NB4 (cell line): Measurements from ENCODE around the gene SYCP3.
A peak's percentile ranks its signal among the peaks of the same experiment; 100 is the strongest.

Experiments used
- DNase-seq: peaks from one replicate; pipeline ENCODE4 v3.0.0; 2010; ENCODE audit warnings: low read depth
- H3K4me3 ChIP-seq: one replicate; pipeline ENCODE4 v1.5.1; 2011; ENCODE audit warnings: mild to moderate bottlenecking, low read depth, low read length, moderate library complexity
- CTCF ChIP-seq: IDR thresholded peaks from one replicate; pipeline ENCODE4 v1.5.1; 2012; ENCODE audit warnings: low read depth, low read length
- MAX ChIP-seq: IDR thresholded peaks from 2 replicates; pipeline ENCODE4 v1.6.1; 2011; ENCODE audit warnings: low read depth, low read length
- MYC ChIP-seq: IDR thresholded peaks from 2 replicates; pipeline ENCODE4 v1.6.1; 2011; ENCODE audit warnings: low read depth, low read length
- POLR2A ChIP-seq: IDR thresholded peaks from 2 replicates; pipeline ENCODE4 v1.6.1; 2011; ENCODE audit warnings: mild to moderate bottlenecking; ENCODE audit not compliant: insufficient read length; ENCODE audit errors: extremely low read depth

Gene SYCP3

GRCh38 chr12:101767537-101767936 is 28.3 kb upstream of the SYCP3 start:
- no peak overlapping the region for H3K4me3 ChIP-seq
- TF ChIP-seq POLR2A: no peak
- no peak for TF ChIP-seq MYC
- TF ChIP-seq MAX: no peak
- no peak for TF ChIP-seq CTCF
- no peak for DNase-seq

- H3K4me3 ChIP-seq: no peak overlapping the region
- TF ChIP-seq POLR2A (no peak), MYC (no peak), CTCF (no peak), MAX (no peak)
- DNase-seq: no peak
Measured at GRCh38 chr12:101764051-101764792, 25.0 kb upstream of the SYCP3 start.

GRCh38 chr12:101763246-101763931 is 24.1 kb upstream of the SYCP3 start:
- TF ChIP-seq MAX (no peak), CTCF (no peak), POLR2A (no peak), MYC (no peak)
- no peak overlapping the region for H3K4me3 ChIP-seq
- DNase-seq: peak; percentile 39

GRCh38 chr12:101761781-101762180 is 22.5 kb upstream of the SYCP3 start:
- no peak for DNase-seq
- H3K4me3 ChIP-seq: no peak overlapping the region
- TF ChIP-seq MYC (no peak), MAX (no peak), POLR2A (no peak), CTCF (no peak)

GRCh38 chr12:101761350-101761749 is 22.1 kb upstream of the SYCP3 start:
- TF ChIP-seq POLR2A (no peak), MAX (no peak), CTCF (no peak), MYC (no peak)
- no peak overlapping the region for H3K4me3 ChIP-seq
- DNase-seq: no peak
